GM23338 (cell line): ENCODE data around the gene SLX4.

ENCODE experiments used
- CREB1 ChIP-seq: fragments of 250-450 bp; sonication (Bioruptor Pico); IDR thresholded peaks from 2 replicates; pipeline ENCODE4 v1.5.0; 2020; ENCODE audit warnings: low read depth, mild to moderate bottlenecking, moderate library complexity
- JUNB ChIP-seq: IDR thresholded peaks from one replicate; pipeline ENCODE4 v1.6.1; 2016; ENCODE audit warnings: antibody characterized with exemption; ENCODE audit not compliant: unreplicated experiment
- POLR2AphosphoS5 ChIP-seq: IDR thresholded peaks from 2 replicates; pipeline ENCODE4 v1.6.1; 2016; ENCODE audit warnings: antibody characterized with exemption, low read depth
- TF ChIP-seq, protein P1 (sequence below), 2 experiments: fragments of 200-600 bp in 1 of 2; sonication (generic) in 1 of 2; conservative IDR thresholded peaks; 2 replicates each; pipeline versions ENCODE4 v1.5.1 to v1.6.1; 2016 to 2017; ENCODE audit warnings: antibody characterized with exemption in 2 of 2, low read depth in 2 of 2, mild to moderate bottlenecking in 2 of 2, moderate library complexity in 1 of 2
- TF ChIP-seq, protein P2 (sequence below): IDR thresholded peaks from one replicate; pipeline ENCODE4 v1.6.1; 2018; ENCODE audit warnings: antibody characterized with exemption; ENCODE audit not compliant: unreplicated experiment

DNA sequence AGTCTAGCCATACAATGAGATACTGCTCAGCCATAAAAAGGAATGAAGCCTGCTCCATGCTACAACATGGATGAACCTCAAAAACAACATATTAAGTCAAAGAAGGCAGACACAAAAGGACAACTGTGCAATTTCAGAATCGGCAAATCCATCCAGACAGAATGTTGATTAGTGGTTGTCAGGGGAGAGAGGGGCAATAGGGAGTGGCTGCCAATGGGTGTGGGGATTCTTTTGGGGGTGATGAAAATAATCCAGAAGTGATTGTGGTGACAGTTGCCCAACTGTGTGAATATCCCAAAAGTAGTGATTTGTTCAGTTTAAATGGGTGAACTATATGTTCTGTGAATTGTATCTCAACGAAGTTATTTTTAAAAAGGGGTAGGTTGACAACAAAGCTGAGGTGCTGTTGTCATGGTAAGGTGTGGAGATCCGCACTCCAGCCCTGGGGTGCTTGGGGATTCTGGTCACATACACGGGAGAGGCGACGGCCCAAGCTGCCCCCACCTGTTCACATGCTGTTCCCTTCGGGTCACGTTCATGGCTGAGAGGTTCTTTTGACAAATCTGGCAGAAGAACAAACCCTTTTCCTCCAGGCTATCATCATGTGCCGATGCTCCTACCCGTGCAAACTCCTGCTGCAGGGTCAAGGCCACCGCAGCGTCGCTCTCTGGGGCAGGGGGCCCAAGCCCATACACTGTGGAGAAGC is 9.6 kb downstream of the SLX4 start:
- TF ChIP-seq, protein P1, sequence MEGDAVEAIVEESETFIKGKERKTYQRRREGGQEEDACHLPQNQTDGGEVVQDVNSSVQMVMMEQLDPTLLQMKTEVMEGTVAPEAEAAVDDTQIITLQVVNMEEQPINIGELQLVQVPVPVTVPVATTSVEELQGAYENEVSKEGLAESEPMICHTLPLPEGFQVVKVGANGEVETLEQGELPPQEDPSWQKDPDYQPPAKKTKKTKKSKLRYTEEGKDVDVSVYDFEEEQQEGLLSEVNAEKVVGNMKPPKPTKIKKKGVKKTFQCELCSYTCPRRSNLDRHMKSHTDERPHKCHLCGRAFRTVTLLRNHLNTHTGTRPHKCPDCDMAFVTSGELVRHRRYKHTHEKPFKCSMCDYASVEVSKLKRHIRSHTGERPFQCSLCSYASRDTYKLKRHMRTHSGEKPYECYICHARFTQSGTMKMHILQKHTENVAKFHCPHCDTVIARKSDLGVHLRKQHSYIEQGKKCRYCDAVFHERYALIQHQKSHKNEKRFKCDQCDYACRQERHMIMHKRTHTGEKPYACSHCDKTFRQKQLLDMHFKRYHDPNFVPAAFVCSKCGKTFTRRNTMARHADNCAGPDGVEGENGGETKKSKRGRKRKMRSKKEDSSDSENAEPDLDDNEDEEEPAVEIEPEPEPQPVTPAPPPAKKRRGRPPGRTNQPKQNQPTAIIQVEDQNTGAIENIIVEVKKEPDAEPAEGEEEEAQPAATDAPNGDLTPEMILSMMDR (conservative IDR thresholded peaks at IDR 0.05; ENCODE audit: low read depth in 2 of 2) = no peak
- TF ChIP-seq POLR2AphosphoS5 (no peak), JUNB (no peak), CREB1 (CRISPR knock-in tag) (no peak)
- TF ChIP-seq, protein P2, sequence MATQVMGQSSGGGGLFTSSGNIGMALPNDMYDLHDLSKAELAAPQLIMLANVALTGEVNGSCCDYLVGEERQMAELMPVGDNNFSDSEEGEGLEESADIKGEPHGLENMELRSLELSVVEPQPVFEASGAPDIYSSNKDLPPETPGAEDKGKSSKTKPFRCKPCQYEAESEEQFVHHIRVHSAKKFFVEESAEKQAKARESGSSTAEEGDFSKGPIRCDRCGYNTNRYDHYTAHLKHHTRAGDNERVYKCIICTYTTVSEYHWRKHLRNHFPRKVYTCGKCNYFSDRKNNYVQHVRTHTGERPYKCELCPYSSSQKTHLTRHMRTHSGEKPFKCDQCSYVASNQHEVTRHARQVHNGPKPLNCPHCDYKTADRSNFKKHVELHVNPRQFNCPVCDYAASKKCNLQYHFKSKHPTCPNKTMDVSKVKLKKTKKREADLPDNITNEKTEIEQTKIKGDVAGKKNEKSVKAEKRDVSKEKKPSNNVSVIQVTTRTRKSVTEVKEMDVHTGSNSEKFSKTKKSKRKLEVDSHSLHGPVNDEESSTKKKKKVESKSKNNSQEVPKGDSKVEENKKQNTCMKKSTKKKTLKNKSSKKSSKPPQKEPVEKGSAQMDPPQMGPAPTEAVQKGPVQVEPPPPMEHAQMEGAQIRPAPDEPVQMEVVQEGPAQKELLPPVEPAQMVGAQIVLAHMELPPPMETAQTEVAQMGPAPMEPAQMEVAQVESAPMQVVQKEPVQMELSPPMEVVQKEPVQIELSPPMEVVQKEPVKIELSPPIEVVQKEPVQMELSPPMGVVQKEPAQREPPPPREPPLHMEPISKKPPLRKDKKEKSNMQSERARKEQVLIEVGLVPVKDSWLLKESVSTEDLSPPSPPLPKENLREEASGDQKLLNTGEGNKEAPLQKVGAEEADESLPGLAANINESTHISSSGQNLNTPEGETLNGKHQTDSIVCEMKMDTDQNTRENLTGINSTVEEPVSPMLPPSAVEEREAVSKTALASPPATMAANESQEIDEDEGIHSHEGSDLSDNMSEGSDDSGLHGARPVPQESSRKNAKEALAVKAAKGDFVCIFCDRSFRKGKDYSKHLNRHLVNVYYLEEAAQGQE = no peak
